H1 (cell line): ENCODE data around the gene FAM227B. TPM values are rescaled to one million over a fixed set of nuclear protein-coding genes. Genes with fewer than 3 reads are reported as not detected.

Experiments used
- CTCF ChIA-PET: fragments of 300-600 bp; sonication (Branson Sonifier 250); formaldehyde crosslinking; loops from one replicate; lab custom pipeline; 2021; ENCODE audit not compliant: partially characterized antibody; lab: Charles Lee
- POLR2A ChIA-PET: fragments of 300-600 bp; sonication (Branson Sonifier 250); formaldehyde crosslinking; loops from one replicate; lab custom pipeline; 2021; ENCODE audit warnings: inconsistent platforms; ENCODE audit not compliant: partially characterized antibody; lab: Charles Lee
- DNase-seq, 2 experiments: peaks; one replicate each; pipeline versions ENCODE4 v3.0.0 to v3.0.0-alpha.2; 2010 to 2022; ENCODE audit warnings: low spot score in 2 of 2, low read depth in 1 of 2, mixed read lengths in 1 of 2
- FAIRE-seq: peaks from 2 replicates; lab custom pipeline; 2011; peaks lifted over from hg19 to GRCh38; lab: Jason Lieb, UNC
- H2AFZ ChIP-seq: 2 replicates; pipeline ENCODE4 v1.8.1; 2012; ENCODE audit warnings: low read length, inconsistent platforms
- H2AK5ac ChIP-seq: 2 replicates; pipeline ENCODE4 v1.6.1; 2013; ENCODE audit warnings: low read depth, low read length
- H2BK120ac ChIP-seq: replicated peaks from 2 replicates; pipeline ENCODE3; 2013; ENCODE audit warnings: low read depth, low read length, inconsistent platforms
- H2BK12ac ChIP-seq: 2 replicates; pipeline ENCODE4 v1.6.1; 2013; ENCODE audit warnings: low read depth, low read length
- H2BK15ac ChIP-seq: 2 replicates; pipeline ENCODE4 v1.6.1; 2013; ENCODE audit warnings: low read length
- H2BK20ac ChIP-seq: 2 replicates; pipeline ENCODE4 v1.6.1; 2013; ENCODE audit warnings: low read length
- H2BK5ac ChIP-seq: 2 replicates; pipeline ENCODE4 v1.6.1; 2013; ENCODE audit warnings: low read depth, low read length
- H3K14ac ChIP-seq: 2 replicates; pipeline ENCODE4 v1.6.1; 2013; ENCODE audit warnings: inconsistent platforms; ENCODE audit not compliant: insufficient read length
- H3K18ac ChIP-seq: 2 replicates; pipeline ENCODE4 v1.6.1; 2013; ENCODE audit warnings: low read length; ENCODE audit errors: extremely low read depth
- H3K23ac ChIP-seq: 2 replicates; pipeline ENCODE4 v1.6.1; 2013; ENCODE audit warnings: inconsistent platforms; ENCODE audit not compliant: insufficient read length
- H3K23me2 ChIP-seq: 2 replicates; pipeline ENCODE4 v1.6.1; 2013; ENCODE audit warnings: low read depth, low read length
- H3K27ac ChIP-seq: 2 replicates; pipeline ENCODE4 v1.6.1; 2011; ENCODE audit warnings: low read depth, low read length, inconsistent platforms
- H3K27me3 ChIP-seq, 4 experiments: replicated peaks in 1 of 4; 1 replicate in 1 of 4; 2 replicates in 3 of 4; pipeline versions ENCODE4 v1.6.1 to v1.8.1; 2011 to 2013; ENCODE audit warnings: low read length in 3 of 4, mild to moderate bottlenecking in 3 of 4, inconsistent platforms in 2 of 4, mixed read lengths in 2 of 4, moderate library complexity in 1 of 4; ENCODE audit not compliant: control insufficient read depth in 3 of 4, insufficient read depth in 3 of 4; ENCODE audit errors: extremely low read depth in 1 of 4
- H3K36me3 ChIP-seq, 4 experiments: 2 replicates each; pipeline versions ENCODE4 v1.6.1 to v1.8.1; 2011 to 2013; ENCODE audit warnings: mild to moderate bottlenecking in 4 of 4, low read length in 3 of 4, moderate library complexity in 2 of 4, control low read depth in 1 of 4, inconsistent platforms in 1 of 4; ENCODE audit not compliant: insufficient read depth in 4 of 4, control insufficient read depth in 2 of 4
- H3K4ac ChIP-seq: replicated peaks from 2 replicates; pipeline ENCODE3; 2013; ENCODE audit warnings: low read length, low read depth, mixed read lengths, inconsistent platforms; ENCODE audit not compliant: insufficient read length
- H3K4me1 ChIP-seq, 4 experiments: replicated peaks in 1 of 4; 1 replicate in 1 of 4; 2 replicates in 3 of 4; pipeline versions ENCODE4 v1.6.1 to v1.8.1; 2011 to 2013; ENCODE audit warnings: low read length in 3 of 4, inconsistent platforms in 2 of 4, mixed read lengths in 1 of 4; ENCODE audit not compliant: insufficient read depth in 4 of 4, control insufficient read depth in 3 of 4
- H3K4me2 ChIP-seq, 2 experiments: 2 replicates each; pipeline versions ENCODE4 v1.6.1 to v1.8.1; 2011 to 2013; ENCODE audit warnings: low read depth in 2 of 2, low read length in 2 of 2, control low read depth in 1 of 2, inconsistent platforms in 1 of 2, mild to moderate bottlenecking in 1 of 2; ENCODE audit not compliant: insufficient read depth in 1 of 2
- H3K4me3 ChIP-seq, 4 experiments: fragments of 200-600, 300-600 bp in 1 of 4; sonication (generic), shearing (Covaris generic), sonication (Bioruptor Twin) in 1 of 4; 2 replicates each; pipeline versions ENCODE4 v1.5.1 to v1.8.1; 2011 to 2016; ENCODE audit warnings: low read length in 4 of 4, low read depth in 3 of 4, control low read depth in 2 of 4, inconsistent platforms in 2 of 4, mild to moderate bottlenecking in 2 of 4, mixed read lengths in 1 of 4, moderate library complexity in 1 of 4; ENCODE audit not compliant: insufficient read depth in 2 of 4; ENCODE audit errors: extremely low read depth in 1 of 4
- H3K56ac ChIP-seq: replicated peaks from 2 replicates; pipeline ENCODE3; 2013; ENCODE audit warnings: low read depth, mild to moderate bottlenecking, mixed read lengths, low read length, inconsistent platforms; ENCODE audit not compliant: insufficient read length
- H3K79me1 ChIP-seq: 2 replicates; pipeline ENCODE4 v1.6.1; 2013; ENCODE audit warnings: low read depth, low read length, control low read depth
- H3K79me2 ChIP-seq, 2 experiments: 2 replicates each; pipeline versions ENCODE4 v1.6.1 to v1.8.1; 2012 to 2013; ENCODE audit warnings: low read length in 2 of 2, mild to moderate bottlenecking in 2 of 2, inconsistent platforms in 1 of 2; ENCODE audit not compliant: insufficient read depth in 2 of 2, control insufficient read depth in 1 of 2
- H3K9ac ChIP-seq, 4 experiments: replicated peaks in 1 of 4; 1 replicate in 1 of 4; 2 replicates in 3 of 4; pipeline versions ENCODE4 v1.6.1 to v1.8.1; 2011 to 2013; ENCODE audit warnings: low read depth in 3 of 4, low read length in 3 of 4, control low read depth in 2 of 4, mild to moderate bottlenecking in 2 of 4, moderate library complexity in 2 of 4, inconsistent platforms in 1 of 4; ENCODE audit errors: extremely low read depth in 1 of 4
- H3K9me3 ChIP-seq, 2 experiments: 2 replicates each; pipeline versions ENCODE4 v1.6.1 to v1.8.1; 2012 to 2013; ENCODE audit warnings: mild to moderate bottlenecking in 2 of 2, moderate library complexity in 2 of 2, control low read depth in 1 of 2, inconsistent platforms in 1 of 2, low read depth in 1 of 2, low read length in 1 of 2, mixed read lengths in 1 of 2; ENCODE audit not compliant: insufficient read depth in 2 of 2
- H4K20me1 ChIP-seq, 2 experiments: replicated peaks in 1 of 2; 2 replicates each; pipeline versions ENCODE3 to v1.8.1; 2011 to 2013; ENCODE audit warnings: inconsistent platforms in 2 of 2, low read length in 2 of 2, mild to moderate bottlenecking in 1 of 2; ENCODE audit not compliant: insufficient read depth in 2 of 2, control insufficient read depth in 1 of 2
- H4K5ac ChIP-seq: 2 replicates; pipeline ENCODE4 v1.6.1; 2013; ENCODE audit warnings: low read length, low read depth, mixed read lengths, inconsistent platforms; ENCODE audit not compliant: insufficient read length
- H4K8ac ChIP-seq: 2 replicates; pipeline ENCODE4 v1.8.0; 2013; ENCODE audit warnings: mild to moderate bottlenecking, moderate library complexity, low read length, inconsistent platforms; ENCODE audit not compliant: insufficient read depth; ENCODE audit errors: extremely low read depth
- H4K91ac ChIP-seq: replicated peaks from 2 replicates; pipeline ENCODE3; 2013; ENCODE audit warnings: low read length, mixed read lengths, inconsistent platforms; ENCODE audit not compliant: insufficient read length
- FOSL1 ChIP-seq: IDR thresholded peaks from 2 replicates; pipeline ENCODE4 v1.6.1; 2011; ENCODE audit warnings: mild to moderate bottlenecking, low read depth, low read length, moderate library complexity; ENCODE audit not compliant: insufficient read depth
- SUZ12 ChIP-seq: fragments of 200-600 bp; sonication (generic); IDR thresholded peaks from 2 replicates; pipeline ENCODE4 v1.6.1; 2012; ENCODE audit warnings: mild to moderate bottlenecking, inconsistent platforms, low read length, moderate library complexity, mixed read lengths
- polyA plus RNA-seq, 7 experiments: library from polyadenylated mRNA; depleted of rRNA in 3 of 7; stranded (reverse) in 5 of 7; unstranded in 2 of 7; fragments of >200 nt in 5 of 7; fragments of 200-250 nt in 2 of 7; gene quantifications; 1 replicate in 5 of 7; 2 replicates in 1 of 7; 4 replicates in 1 of 7; pipeline versions ENCODE4 v1.2.1 to v1.2.3, GENCODE V29; 2011 to 2013; ENCODE audit warnings: missing spikeins in 2 of 7, mixed read lengths in 2 of 7
- total RNA-seq: library from RNA; stranded (reverse); fragmentation: NEBNext Ultra II Directional; extraction: Animal tissue kit (Norgen Biotek cat#: 25700); gene quantifications from 2 replicates; pipeline ENCODE4 v1.2.1, GENCODE V29; 2021

The FAM227B gene
- total and polyA plus RNA-seq, 2 of the 8 experiments (the other 6 are each of a cell fraction or from before 2014, with no cell fraction given): 4.0 to 6.5 TPM

GRCh38 chr15:49456166-49456565 lies 164.5 kb downstream of the FAM227B start:
- H3K4ac ChIP-seq: no peak overlapping the region
- H3K9me3 ChIP-seq: no peaks in the 10 kb centered on the region
- no peak overlapping the region for H3K18ac ChIP-seq
- no peak overlapping the region for H4K5ac ChIP-seq
- DNase-seq (no peak), FAIRE-seq (no peak)
- no peaks in the 10 kb centered on the region for H3K23me2 ChIP-seq
- H3K79me2 ChIP-seq: no peaks in the 10 kb centered on the region
- no peak overlapping the region for H2BK120ac ChIP-seq
- no peak overlapping the region for H4K8ac ChIP-seq
- POLR2A ChIA-PET: no interaction called here
- no peaks in the 10 kb centered on the region for H3K79me1 ChIP-seq
- H3K4me1 ChIP-seq: no peaks in the 10 kb centered on the region
- no peak overlapping the region for H3K56ac ChIP-seq
- H2AK5ac ChIP-seq: no peak overlapping the region
- CTCF ChIA-PET: interaction anchor here (1.5 kb wide), 1 partner anchor 15 kb away, joined by 4 read pairs; no protein-coding TSS in a partner anchor
- no peaks in the 10 kb centered on the region for H3K36me3 ChIP-seq
- no peak overlapping the region for H3K9ac ChIP-seq
- H2BK12ac ChIP-seq: no peak overlapping the region
- no peak overlapping the region for H3K23ac ChIP-seq
- no peak overlapping the region for H4K91ac ChIP-seq
- no peak overlapping the region for H3K27ac ChIP-seq
- H3K4me3 ChIP-seq: no peak overlapping the region
- no peak overlapping the region for H2BK15ac ChIP-seq
- no peak overlapping the region for H2AFZ ChIP-seq
- H3K27me3 ChIP-seq: no peaks in the 10 kb centered on the region
- H4K20me1 ChIP-seq: no peaks in the 10 kb centered on the region
- TF ChIP-seq FOSL1 (no peak), SUZ12 (no peak)
- TF ChIP-seq, all 59 proteins: peak for 0
- Histone ChIP-seq H3K14ac (no peak overlapping the region), H3K4me2 (no peak overlapping the region), H2BK5ac (no peak overlapping the region), H2BK20ac (no peak overlapping the region)
